ENCODE data around the gene WDFY4. TPM values are rescaled to one million over a fixed set of nuclear protein-coding genes. Genes with fewer than 3 reads are reported as not detected.

WDFY4 gene
- total and polyA plus RNA-seq, 9 of the 15 experiments (the other 6 are each of a cell fraction or from before 2014, with no cell fraction given) = 0.01 to 0.02 (median 0.01) TPM; not detected in 6

DNA sequence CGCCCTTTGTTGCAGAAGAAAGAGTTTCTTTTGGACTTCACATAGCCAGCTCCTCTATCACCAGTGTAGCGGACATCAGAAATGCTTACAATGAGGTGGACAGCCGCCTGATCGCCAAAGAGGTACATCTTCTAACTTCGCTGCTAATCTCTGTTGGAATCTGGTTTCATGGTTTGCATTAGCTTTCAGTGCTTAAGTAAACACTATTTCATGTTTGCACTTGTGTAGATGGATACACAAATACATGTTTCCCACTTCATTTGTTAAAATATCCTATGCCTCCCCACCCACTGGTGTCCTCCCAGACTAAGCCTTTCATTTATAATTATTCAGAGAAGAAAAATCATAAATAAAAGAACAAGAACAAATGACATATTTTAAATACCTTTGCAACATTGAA is 103.9 kb downstream of the WDFY4 start (continued):
- TF ChIP-seq, protein P1, sequence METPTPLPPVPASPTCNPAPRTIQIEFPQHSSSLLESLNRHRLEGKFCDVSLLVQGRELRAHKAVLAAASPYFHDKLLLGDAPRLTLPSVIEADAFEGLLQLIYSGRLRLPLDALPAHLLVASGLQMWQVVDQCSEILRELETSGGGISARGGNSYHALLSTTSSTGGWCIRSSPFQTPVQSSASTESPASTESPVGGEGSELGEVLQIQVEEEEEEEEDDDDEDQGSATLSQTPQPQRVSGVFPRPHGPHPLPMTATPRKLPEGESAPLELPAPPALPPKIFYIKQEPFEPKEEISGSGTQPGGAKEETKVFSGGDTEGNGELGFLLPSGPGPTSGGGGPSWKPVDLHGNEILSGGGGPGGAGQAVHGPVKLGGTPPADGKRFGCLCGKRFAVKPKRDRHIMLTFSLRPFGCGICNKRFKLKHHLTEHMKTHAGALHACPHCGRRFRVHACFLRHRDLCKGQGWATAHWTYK (CRISPR knock-in tag; IDR thresholded peaks at IDR 0.05) = no peak

DNA sequence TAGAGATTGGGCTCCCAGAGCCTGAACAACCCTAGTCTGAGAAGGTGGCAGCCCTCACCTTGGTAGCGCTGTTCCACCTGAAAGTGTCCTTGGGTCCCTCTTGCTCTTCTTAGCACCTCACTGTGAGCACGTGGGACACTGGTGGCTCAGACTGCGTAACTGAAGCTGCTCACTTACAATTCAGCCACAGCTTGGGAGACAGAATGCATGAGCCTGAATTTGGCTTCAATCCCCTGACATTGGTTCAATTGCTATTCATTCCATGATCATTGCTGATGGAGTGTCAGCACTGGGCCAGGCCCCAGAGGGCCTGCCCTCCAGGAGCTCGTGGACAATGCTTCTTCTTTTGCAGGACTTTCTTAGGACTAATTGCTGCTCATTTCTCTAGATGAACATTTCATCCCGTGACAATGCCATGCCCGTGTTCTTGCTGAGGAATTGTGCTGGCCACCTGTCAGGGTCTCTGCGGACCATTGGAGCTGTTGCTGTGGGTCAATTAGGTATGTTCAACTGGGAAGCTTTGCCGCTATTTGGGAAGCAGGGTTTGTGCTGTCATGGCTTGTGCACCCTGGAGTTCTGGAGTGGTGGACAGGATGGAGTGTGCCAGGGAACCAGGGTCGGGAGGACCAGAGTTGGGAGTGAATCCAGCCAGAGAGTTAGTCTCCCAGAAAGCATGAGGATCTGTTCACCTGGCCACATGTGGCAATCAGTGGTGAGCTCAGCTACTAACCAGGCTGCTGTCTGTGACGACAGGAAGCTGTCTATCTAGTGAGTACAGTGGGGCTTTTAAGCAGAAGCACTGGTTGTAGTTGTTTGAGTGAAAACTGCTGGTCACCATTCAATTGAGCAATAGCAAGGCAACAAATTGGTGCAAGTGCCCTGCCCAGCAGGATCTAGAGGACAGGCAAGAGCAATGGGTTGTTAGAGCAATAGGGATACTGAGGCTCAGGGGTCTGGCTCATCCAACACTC is 105.1 kb downstream of the WDFY4 start:
- intact Hi-C loops (cut with micrococcal nuclease) (no loop called here), in situ Hi-C loops (cut with MboI) (no loop called here)
- ATAC-seq (no peak), FAIRE-seq (no peak), DNase-seq (ENCODE audit: extremely low read depth in 1 of 4, low spot score in 3 of 4) (no peak)
- no peaks in the 10 kb centered on the region for H3K79me2 ChIP-seq (ENCODE audit: control insufficient read depth, insufficient read depth, low read length)
- no peak overlapping the region for H2AFZ ChIP-seq (ENCODE audit: low read depth, low read length)
- POLR2A ChIA-PET = interaction anchor here (1.0 to 1.2 kb wide), 2 partner anchors 10 to 12 kb away, joined by 3 to 4 read pairs; no protein-coding TSS in a partner anchor
- no peaks in the 10 kb centered on the region for H3K9me1 ChIP-seq (ENCODE audit: control insufficient read depth, insufficient read depth, low read length)
- H3K4me2 ChIP-seq (ENCODE audit: insufficient read depth, low read length) = no peak overlapping the region
- no peaks in the 10 kb centered on the region for H4K20me1 ChIP-seq (replicated peaks; ENCODE audit: control insufficient read depth, insufficient read depth, low read length)
- H3K27me3 ChIP-seq (ENCODE audit: control insufficient read depth in 2 of 2, insufficient read depth in 2 of 2, low read length in 2 of 2) = peaks cover 23 to 37% of the 10 kb centered on the region in 2 experiments
- no peaks in the 10 kb centered on the region for H3K36me3 ChIP-seq (ENCODE audit: control insufficient read depth, insufficient read depth, low read length)
- H3K9ac ChIP-seq (ENCODE audit: insufficient read depth in 1 of 2, low read depth in 2 of 2, low read length in 2 of 2) = no peak overlapping the region
- WGBS (ENCODE audit: insufficient coverage, low coverage, missing lambda C conversion rate) = under 1% methylated on average over 10 of the region's 10 CpGs
- no peaks in the 10 kb centered on the region for H3K9me3 ChIP-seq (replicated peaks; ENCODE audit: control insufficient read depth, insufficient read depth, low read depth, low read length)
- H3K4me1 ChIP-seq (replicated peaks in 1 of 2; ENCODE audit: control insufficient read depth in 2 of 2, insufficient read depth in 2 of 2, low read length in 2 of 2) = no peaks in the 10 kb centered on the region; a peak in 1 of 5 replicates
- no TSS peak for BruUV-seq (replicated peaks)
- no peak overlapping the region for H3K4me3 ChIP-seq
- CTCF ChIA-PET (ENCODE audit: low intra/inter-chr PET ratio) = no interaction called here
- H3K27ac ChIP-seq (ENCODE audit: extremely low read depth, low read depth, low read length) = no peak overlapping the region
- TF ChIP-seq MGA (IDR thresholded peaks at IDR 0.05) (no peak), CREB3 (tag; conservative IDR thresholded peaks at IDR 0.05; ENCODE audit: low read depth) (no peak), FOXK2 (conservative IDR thresholded peaks at IDR 0.05 in 1 of 2, IDR thresholded peaks at IDR 0.05 in 1 of 2; ENCODE audit: low read depth in 2 of 2) (no peak)
